Activated CD8-positive, alpha-beta memory T cell treated with anti-CD3 and anti-CD28 coated beads, Interleukin-2, amount 50 U/mL, for 24 hours (primary cell): Measurements from ENCODE around the gene MMD.
A peak's percentile ranks its signal among the peaks of the same experiment; 100 is the strongest.
"Not testable (repeated sequence)": the region's sequence is repeated elsewhere in the genome, so short reads cannot be mapped to it uniquely, and the experiment has no call there.

Source experiments
- DNase-seq: peaks from one replicate; pipeline ENCODE4 v3.0.0-alpha.2; 2020; ENCODE audit errors: extremely low read depth

MMD gene, protein sequence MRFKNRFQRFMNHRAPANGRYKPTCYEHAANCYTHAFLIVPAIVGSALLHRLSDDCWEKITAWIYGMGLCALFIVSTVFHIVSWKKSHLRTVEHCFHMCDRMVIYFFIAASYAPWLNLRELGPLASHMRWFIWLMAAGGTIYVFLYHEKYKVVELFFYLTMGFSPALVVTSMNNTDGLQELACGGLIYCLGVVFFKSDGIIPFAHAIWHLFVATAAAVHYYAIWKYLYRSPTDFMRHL

DNA sequence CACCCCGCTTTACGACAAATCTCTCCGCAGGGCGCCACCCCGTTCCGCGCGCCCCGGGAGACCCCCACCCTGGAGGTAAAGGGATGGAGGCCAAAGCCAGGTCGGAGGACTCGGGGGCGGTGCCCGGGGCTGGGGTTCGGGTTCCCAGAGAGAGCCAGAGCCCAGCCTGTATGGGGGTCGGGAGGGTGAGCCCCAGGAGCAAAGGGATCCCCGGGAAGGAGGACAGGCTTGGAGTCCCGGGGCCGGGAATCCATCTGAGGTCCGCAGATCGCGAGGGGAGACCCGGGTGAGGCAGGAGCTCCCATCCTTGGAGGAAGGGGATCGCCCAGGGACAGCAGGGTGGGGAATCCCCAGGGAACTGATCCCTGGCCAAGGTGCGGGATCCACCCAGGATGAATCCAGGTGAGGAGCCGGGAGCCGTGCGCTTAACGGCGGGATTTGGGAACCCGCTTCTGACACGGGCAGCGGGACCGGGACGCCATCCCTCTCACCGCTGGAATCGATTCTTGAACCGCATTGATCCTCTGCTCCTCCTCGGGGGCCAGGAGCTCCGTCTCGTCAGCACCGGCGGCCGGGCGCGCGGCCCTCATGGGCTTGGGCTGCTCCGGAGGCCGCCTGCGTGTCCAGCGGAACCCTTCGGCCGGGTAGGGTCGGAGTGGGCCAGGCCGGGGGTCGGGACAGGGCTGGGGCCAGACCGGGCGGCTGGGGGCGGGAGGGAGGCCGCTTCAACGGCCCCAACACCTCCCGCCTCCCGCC, at the start of gene MMD:
Gene MMD (minus strand): TSS at position 657 of the 756 bp plus-strand sequence. CDS start 140 bp downstream, at position 517.
- no peak for DNase-seq

DNA sequence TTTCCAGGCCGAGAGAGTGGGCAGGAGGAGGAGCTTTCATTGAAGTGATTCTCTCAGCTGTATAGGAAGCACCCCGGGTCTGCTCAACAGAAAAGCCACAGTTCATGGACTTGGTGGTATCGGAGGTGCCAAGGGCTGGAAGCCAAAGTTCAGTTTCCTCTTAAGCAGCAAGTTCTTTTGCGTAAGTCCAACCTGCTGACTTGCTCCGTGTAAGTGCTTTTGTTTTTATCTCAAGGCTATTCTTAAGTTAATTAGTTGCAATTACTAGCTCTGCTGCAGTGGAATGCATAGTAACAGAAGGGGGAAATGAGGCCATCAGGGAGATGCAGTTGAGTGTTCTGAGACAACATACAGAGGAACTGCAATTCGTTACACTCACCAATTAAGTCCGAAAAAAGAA, 45.0 kb upstream of the MMD start:
- no peak for DNase-seq

DNA sequence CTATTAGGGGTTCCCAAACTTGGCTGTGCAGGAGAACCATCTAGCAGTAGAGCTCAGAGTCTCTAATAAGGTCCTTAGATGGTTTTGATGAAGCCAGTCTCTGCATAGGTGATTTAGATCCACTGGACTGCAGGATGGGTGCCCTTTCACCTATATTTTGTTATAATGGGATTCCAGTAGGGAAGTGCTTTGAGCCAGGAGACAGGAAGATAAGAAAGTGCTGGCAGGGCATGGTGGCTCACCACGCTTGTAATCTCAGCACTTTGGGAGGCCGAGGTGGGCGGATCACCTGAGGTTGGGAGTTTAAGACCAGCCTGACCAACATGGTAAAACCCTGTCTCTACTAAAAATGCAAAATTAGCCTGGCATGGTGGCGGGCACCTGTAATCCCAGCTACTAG, 44.1 kb upstream of the MMD start:
- not testable (repeated sequence) for DNase-seq

DNA sequence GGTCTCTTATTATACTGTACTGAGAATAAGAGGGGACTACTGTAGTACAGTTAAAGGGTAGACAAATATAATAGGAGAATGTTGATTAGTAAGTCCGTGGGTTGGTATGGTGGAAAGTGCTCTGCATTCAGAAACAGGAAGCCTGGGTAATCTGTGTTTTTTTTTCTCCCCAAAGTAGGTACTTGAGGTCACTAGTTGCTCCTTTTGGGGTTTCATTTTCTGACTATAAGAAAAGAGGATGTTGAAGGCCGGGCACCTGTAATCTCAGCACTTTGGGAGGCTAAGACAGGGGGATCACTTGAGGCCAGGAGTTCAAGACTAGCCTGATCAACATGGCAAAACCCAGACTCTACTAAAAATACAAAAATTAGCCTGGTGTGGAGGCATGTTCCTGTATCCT, 42.0 kb upstream of the MMD start:
- no peak for DNase-seq

DNA sequence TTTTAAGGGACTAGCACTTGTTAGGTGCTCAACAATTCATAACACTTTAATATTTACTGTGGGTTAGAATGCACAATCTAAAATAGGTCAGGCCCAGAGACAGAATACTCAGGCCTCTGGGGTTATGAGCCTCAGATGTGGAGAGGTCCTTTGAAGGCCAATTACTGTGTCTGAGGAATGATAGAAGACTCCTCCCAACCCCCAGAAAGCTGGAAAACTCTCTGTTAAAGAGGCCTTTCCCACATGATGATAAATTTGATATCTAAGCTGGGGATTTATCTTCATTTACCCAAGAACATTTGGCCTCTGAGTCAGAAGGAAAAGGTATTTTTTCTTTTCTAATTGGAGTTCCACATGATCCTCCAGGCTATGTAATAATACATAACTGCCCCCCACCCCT, 41.1 kb upstream of the MMD start:
- DNase-seq: no peak

DNA sequence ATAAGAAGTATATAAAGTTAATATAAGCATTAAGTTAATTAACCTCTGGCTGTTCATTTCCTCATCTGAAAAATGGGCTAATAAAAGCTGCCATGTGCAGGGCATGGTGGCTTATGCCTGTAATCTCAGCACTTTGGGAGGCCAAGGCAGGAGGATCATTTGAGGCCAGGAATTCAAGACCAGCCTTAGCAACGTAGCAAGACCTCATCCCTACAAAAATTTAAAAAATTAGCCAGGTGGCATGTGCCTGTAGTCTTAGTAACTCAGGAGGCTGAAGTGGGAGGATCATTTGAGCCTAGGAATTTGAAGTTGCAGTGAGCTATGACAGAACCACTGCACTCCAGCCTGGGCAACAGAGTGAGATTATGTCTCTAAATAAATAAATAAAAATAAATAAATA, 40.6 kb upstream of the MMD start:
- DNase-seq: no peak

DNA sequence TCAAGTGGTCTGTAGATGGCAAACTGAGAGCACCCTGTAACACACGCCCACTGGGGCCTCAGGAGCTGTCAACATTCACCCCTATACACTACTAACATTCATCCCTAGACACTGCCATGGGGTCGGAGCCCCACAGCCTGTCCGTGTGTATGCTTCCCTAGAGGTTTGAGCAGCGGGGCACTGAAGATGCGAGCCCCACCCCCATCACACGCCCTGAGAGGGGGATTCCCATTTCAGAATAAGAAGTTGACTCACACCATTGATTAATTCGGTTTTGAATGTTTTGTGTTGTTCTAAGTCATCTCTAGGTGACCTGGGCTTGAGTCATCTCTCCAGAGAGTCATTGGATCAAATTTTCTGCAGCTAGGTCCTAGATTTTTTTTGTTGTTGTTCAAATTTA, 37.3 kb upstream of the MMD start:
- DNase-seq: peak; percentile 24

DNA sequence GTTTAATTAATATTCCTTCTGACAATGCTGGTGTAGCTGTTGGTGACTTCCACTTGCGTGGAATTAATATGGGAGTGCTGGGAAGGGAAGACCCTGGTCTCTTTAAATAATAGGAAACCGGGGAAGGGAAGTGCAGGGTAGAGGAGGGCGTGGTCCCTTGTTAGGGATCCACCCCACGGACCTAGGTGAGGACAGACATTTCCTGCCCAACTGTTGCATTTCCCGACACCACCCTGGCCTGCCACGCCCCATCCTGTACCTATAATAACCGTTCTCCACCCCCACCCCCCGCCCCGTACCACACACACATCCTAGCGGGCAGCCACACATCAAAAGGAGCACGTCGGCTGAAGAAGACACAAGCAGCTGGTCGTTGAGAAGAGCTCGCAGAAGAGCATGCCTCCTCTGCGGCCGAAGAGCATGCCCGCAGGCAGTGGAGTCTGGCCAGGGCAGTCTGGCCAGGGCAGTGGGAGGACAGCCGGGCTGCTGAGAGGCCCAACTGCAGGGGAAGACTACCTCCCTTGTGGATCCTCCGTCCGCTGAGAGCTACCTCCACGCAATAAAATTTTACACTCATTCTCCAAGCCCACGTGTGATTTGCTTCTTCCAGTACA, 36.8 kb upstream of the MMD start:
- DNase-seq: no peak

DNA sequence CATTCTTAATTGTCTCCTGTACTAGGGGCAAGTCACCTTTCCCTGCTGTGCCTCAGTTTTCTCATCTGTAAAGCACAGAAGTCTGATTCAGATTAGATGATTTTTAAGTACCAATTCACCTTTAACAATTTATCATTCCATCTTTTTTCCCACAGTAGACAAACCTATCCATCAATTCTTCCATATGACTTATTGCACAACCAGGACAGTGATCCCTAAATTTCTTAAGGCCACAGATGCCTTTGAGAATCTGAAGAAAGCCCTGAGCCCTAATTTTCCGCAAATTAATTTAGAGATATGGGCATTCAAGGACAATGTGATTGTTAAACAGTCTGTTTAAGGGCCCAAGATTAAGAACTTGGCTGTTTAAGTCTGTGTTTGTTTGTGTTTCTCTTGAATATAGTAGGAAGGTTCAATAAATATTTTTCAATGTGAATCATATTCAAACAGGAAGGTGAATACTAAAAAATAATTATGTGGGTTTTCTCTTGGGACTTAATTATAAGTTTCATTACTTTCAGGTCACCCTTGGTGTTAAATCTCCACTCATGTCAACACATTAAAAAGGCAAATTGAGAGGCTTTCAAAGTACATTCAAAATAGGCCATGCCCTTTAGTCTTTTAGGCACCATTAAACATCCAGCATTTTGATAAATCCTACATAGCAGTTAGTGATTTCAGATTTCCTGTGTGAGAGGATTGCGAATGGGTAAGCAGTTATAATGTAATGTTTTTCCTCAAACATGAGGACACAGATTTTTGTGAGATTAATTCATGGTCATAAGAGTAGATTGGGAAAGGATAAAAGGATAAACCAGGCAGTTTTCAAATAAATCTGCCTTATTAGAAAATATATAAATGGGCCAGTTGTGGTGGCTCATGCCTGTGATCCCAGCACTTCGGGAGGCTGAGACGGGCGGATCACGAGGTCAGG, 34.9 kb upstream of the MMD start:
- no peak for DNase-seq

DNA sequence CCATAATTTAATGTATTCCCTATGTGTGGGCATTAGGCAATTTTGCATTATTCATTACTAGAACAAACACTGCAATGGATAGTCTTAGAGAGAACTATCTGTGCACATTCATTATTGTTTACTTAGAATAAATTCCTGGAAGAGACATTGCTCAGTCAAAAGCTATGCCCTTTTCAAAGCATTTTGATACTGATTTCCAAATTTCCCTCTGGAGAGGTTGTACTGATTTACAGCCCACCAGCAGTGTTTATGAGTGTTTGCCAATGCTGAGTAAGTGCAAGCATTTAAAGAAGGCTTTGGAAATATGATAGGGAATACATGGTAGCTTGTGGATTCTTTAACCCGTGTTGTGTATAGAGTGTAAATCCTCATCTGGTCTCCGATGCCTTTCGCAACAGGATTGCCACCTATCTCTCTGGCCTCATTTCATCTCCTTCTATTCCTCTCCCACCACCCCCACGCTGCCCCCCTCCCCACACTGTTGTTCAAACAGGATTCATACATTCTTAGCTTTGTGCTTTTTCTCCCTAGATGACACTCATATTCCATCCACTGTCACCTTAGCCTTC, 33.4 kb upstream of the MMD start:
- DNase-seq: no peak

DNA sequence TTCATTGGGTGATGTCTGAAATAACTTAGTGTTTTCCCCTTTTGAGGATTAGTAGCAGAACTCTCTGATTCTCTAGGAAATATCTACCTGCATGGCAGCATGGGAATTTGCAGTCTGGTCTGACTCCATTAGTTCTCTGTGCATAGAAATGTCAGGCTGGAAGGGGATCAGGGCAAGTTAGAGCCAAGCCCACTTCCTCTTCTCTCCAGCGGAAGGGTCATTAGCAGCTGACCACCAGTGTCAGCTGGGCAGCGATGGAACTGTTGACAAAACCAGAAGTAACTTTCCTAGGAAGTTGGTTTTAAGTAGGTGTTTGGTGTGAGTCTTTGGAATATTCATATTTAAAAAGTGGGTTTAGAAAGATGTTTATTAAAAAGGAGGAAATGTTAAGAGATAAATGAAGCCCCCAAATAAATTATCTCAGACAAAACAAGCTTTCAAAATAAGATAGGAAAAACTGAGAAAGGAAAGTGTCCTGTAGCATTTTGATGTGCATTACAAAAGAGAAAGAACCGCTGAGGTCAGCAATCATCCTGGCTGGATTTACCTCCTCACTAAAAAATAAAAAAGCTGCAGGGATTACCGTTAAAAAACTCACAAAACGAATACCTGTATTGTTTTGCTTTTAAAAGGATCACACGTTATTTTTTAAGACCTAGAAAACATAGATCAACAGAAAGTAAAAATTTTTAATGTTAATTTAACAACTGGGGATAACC, 32.4 kb upstream of the MMD start:
- no peak for DNase-seq

DNA sequence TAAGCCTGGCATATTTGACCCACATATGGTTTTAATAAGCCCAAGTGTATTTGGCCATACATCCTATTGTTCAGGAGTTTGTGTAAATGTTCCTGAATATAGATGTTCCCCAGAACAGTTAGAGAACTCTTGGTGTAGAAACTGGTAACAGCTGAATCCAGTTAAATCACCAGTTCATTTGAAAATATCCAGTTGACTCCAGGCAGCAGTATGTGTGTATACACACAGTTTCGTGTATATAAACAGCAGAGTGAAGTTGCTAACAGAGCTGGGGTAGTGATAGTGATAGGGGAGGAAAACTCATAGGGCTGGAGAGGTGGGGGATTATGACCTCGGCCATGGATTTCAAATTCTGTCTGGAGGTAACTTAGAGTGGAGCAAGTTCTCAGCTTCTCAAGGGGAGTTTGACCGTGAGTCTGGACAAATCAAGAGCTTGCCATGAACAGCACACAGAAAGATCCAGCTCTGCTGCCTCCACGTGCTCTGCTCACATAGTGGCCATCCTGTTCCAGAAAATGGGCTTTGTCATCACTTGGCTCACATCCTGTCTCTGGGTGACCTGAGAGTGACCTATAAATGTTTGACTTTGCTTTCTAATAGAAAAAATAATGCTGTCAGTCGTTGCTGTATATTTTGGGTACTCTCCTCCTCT, 30.6 kb upstream of the MMD start:
- DNase-seq: no peak

DNA sequence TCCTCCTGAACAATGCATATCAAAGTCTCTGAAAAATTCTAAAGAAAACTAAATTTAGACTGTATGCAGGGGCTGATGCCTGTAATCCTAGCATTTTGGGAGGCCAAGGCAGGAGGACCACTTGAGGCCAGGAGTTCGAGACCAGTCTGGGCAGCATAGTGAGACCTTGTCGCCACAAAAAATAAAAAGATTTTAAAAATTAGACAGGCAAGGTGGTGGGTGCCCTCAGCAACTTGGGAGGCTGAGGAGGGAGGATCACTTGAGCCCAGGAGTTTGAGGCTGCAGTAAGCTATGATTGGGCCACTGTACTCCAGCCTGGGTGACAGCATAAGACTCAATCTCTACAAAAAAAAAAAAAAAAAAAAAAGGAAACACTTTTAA, 30.1 kb upstream of the MMD start:
- no peak for DNase-seq

DNA sequence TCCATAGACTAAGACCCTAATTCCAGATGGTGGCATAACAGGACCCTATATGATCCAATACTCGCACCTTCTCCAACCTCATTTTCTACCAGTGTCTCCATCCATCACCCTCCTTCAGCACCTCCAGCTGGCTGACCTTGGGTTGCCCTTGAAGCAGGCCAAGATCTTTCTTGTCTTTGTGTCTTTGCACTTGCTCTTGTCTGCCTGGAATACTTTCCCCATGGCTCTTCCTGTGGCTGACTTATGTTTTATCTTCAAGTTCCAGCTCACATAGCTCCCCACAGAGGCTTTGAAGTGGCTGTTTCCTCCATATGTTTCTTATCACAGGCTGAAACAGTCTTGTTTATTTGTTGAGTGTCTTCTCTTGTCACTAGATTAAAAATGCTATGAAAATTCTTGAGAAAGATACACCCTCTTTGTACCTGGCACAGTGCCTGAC, 29.6 kb upstream of the MMD start:
- DNase-seq: no peak

DNA sequence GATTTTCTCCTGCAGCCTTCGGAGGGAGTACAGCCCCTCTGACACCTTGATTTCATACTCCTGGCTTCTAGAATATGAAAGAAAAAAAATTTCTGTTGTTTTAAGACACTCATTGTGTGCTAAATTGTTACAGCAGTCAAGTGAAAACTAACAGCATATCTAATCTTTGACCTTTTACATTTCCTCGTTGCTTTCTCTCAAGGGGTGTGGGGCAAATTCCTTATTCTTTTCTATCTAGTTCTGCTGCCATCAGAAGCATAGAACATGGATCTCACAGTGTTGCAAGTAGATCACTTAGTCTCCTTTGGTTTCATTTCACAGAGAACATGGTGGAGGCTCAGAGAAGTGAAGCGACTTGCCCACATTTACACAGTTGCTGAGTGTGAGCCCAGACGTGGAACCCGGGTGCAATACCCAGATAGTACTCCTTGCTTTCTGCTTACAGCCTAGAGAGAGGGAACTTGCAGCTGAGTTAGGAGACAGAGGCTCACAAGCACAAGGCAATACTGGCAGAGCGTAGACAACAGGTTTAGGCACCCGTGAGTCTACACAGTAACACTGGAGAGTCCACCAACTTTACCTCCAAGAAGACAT, 28.7 kb upstream of the MMD start:
- no peak for DNase-seq

DNA sequence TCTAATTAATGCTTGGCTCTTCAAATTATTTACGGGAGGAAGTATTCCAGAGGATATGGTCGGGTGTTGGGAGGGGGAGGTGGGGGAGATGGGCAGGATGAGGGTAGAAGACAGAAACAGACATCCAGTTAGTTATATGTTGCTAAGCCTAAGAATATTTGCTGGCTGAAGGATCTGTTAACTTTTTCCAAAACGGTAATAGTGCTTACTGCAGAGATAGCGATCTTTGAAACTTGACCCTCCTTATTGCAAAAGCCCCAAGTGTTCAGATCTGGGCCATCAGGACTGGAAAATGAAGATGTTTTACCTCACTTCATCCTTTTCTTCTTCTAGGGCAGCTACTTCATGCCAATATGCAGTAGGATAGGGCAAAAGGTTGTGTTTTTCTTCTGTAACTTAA, 27.0 kb upstream of the MMD start:
- no peak for DNase-seq

DNA sequence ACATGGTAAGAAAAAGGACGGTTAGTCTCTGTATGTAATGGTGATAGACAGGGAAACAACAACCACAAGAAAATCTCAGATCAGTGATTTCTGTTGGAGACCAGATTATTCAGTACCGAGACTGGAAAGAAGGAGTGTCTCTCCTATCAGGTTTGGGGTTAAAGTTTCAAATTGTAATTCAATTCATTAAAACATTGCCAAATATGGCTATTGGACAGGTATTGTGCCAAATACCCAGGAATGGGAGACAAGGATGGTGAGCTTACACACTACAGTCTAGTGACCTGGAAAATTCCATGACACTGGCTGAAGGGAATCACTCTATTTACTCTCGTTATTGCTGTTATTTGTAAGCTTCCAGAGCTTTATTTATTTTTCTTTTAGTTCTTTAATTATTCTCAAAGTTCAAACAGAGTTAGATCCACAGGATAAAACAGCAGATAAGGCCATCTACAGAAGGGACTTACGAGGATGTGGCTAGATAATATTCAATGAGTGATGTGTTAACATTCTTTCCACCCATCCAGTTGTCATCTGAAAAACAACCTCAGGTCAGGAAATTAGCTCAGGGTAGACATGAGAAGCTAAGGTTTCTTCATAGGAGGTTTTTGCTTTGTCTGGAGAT, 25.1 kb upstream of the MMD start:
- DNase-seq: no peak

DNA sequence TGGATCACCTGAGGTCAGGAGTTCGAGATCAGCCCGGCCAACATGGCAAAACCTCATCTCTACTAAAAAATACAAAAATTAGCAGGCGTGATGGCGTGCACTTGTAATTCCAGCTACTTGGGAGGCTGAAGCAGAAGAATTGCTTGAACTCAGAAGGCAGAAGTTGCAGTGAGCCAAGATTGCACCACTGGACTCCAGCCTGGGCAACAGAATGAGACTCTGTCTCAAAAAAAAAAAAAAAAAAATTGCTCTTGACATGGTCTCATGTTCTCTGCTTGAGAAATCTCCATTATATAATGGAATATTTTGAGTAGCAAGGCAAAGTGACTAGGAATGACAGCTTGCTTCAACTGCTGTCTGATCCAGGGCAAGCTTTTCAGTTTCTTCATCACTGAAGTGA, 24.4 kb upstream of the MMD start:
- DNase-seq: not testable (repeated sequence)
